SKM-1 (cell line): ENCODE data around the gene PTCSC3.

Source experiments
- DNase-seq: peaks from one replicate; lab custom pipeline; 2025; ENCODE audit not compliant: unreplicated experiment; lab: John Stamatoyannopoulos, UW

The PTCSC3 gene

DNA sequence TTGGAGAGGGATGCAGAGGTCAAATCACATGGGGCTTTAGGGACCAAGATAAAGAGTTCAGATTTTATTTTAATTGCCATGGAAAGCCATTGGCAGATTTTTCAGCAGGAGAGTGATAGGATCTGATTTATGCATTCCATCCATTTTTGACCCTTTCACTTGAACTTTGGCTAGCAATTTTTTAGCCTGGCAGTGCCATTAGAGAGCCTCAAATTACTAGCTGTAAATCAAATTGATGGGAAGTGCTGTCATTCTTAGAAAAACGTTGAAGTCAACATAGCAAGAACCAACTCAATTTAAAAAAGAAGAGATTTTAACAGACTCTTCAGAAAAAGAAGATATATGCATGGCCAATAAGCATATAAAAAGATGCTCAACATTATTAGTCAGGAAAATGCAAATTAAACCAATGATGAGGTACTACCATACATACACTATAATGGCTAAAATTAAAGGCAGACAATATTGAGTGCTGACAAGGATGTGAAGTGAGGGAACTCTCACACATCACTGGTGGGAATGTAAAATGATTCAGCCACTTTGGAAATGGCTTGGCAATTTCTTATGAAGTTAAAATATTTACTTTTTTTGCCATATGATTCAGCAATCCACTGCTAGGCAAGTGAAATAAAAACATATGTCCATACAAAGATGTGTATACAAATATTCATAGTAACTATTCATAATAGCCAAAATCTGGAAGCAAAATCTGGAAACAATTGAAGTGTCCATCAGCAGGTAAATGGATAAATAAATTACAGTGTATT, 89.7 kb downstream of the PTCSC3 start:
- DNase-seq, result no peak

DNA sequence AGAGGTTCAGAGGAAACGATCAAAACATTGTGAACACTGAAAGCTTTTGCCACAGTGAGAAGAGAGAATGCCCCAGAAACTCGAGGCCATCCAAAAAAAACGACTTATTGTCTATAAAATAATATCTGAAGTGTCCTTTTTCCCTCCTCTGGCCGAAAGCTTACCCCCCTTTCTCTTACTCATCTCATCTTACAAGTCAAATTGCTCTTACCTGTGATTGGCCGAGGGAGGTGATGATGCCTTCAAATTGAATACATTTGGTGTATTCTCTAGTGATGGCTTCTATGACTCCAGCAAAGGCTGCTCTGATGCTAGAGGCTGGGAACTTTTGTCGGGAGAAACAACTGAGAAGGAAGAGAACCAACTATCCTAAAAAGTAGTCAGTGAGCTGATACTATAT, 90.7 kb downstream of the PTCSC3 start:
- DNase-seq, result no peak
